Fibroblast of lung (primary cell): ENCODE results near the gene USP32. TPM values are rescaled to one million over a fixed set of nuclear protein-coding genes. Genes with fewer than 3 reads are reported as not detected.

Experiments used
- DNase-seq, 2 donors: peaks; one replicate each; pipeline versions ENCODE4 v3.0.0 to v3.0.0-alpha.2; 2010; ENCODE audit warnings: low read depth in 2 of 2
- H2AFZ ChIP-seq: 2 replicates; pipeline ENCODE4 v1.5.1; 2012; ENCODE audit warnings: low read length, control low read depth, inconsistent platforms
- H3K27ac ChIP-seq: 2 replicates; pipeline ENCODE4 v1.5.1; 2011; ENCODE audit warnings: low read length, control low read depth; ENCODE audit not compliant: insufficient read depth
- H3K27me3 ChIP-seq: 2 replicates; pipeline ENCODE4 v1.5.1; 2011; ENCODE audit warnings: mild to moderate bottlenecking, low read length; ENCODE audit not compliant: control insufficient read depth, insufficient read depth
- H3K36me3 ChIP-seq: 2 replicates; pipeline ENCODE4 v1.5.1; 2011; ENCODE audit warnings: low read length; ENCODE audit not compliant: control insufficient read depth, insufficient read depth
- H3K4me1 ChIP-seq: 2 replicates; pipeline ENCODE4 v1.5.1; 2011; ENCODE audit warnings: low read length; ENCODE audit not compliant: control insufficient read depth, insufficient read depth; ENCODE audit errors: extremely low read depth
- H3K4me2 ChIP-seq: 2 replicates; pipeline ENCODE4 v1.5.1; 2011; ENCODE audit warnings: low read length, control low read depth; ENCODE audit not compliant: insufficient read depth; ENCODE audit errors: extremely low read depth
- H3K4me3 ChIP-seq, 4 experiments: fragments of 200-600 bp in 1 of 4; sonication (generic) in 1 of 4; replicated peaks in 1 of 4; 2 replicates each; pipeline ENCODE4 v1.5.1; 2011 to 2016; ENCODE audit warnings: low read length in 4 of 4, low read depth in 3 of 4, mild to moderate bottlenecking in 3 of 4, control low read depth in 2 of 4, inconsistent platforms in 1 of 4, mixed read lengths in 1 of 4; ENCODE audit not compliant: insufficient read depth in 1 of 4; ENCODE audit errors: control extremely low read depth in 1 of 4
- H3K79me2 ChIP-seq: 2 replicates; pipeline ENCODE4 v1.5.1; 2012; ENCODE audit warnings: mild to moderate bottlenecking, low read length, inconsistent platforms; ENCODE audit not compliant: control insufficient read depth, insufficient read depth
- H3K9ac ChIP-seq: 2 replicates; pipeline ENCODE4 v1.5.1; 2011; ENCODE audit warnings: mild to moderate bottlenecking, low read length, control low read depth; ENCODE audit not compliant: insufficient read depth
- H3K9me3 ChIP-seq: 2 replicates; pipeline ENCODE4 v1.5.1; 2012; ENCODE audit warnings: low read depth, low read length; ENCODE audit not compliant: control insufficient read depth, insufficient read depth
- H4K20me1 ChIP-seq: 2 replicates; pipeline ENCODE4 v1.5.1; 2011; ENCODE audit warnings: low read length; ENCODE audit not compliant: control insufficient read depth, insufficient read depth; ENCODE audit errors: extremely low read depth
- CTCF ChIP-seq, 2 donors: IDR thresholded peaks in 1 of 2; conservative IDR thresholded peaks in 1 of 2; 1 replicate in 1 of 2; 2 replicates in 1 of 2; pipeline ENCODE4 v1.5.1; 2011 to 2012; ENCODE audit warnings: low read length in 2 of 2, control low read depth in 1 of 2, inconsistent platforms in 1 of 2, low read depth in 1 of 2, mild to moderate bottlenecking in 1 of 2
- EZH2 ChIP-seq: IDR thresholded peaks from 2 replicates; pipeline ENCODE4 v1.5.1; 2012; ENCODE audit warnings: low read length, control low read depth, mild to moderate bottlenecking; ENCODE audit errors: missing control alignments
- polyA plus RNA-seq, 2 donors: library from polyadenylated mRNA; depleted of rRNA in 1 of 2; stranded (reverse) in 1 of 2; unstranded in 1 of 2; fragments of >200 nt; gene quantifications; 2 replicates each; pipeline ENCODE4 v1.2.1, GENCODE V29; 2011 to 2012; ENCODE audit warnings: missing spikeins in 1 of 2
- total RNA-seq: library from RNA; depleted of rRNA; stranded (reverse); fragments of >200 nt; gene quantifications from 2 replicates; pipeline ENCODE4 v1.2.1, GENCODE V29; 2014

Gene USP32
- total and polyA plus RNA-seq, 2 donors (not counting 1 experiment from before 2014, with no cell fraction given), result 40.1 to 82.7 TPM

- Histone ChIP-seq H3K4me2 (no peak overlapping the region), H3K9ac (no peak overlapping the region), H3K79me2 (no peaks in the 10 kb centered on the region), H3K4me1 (no peaks in the 10 kb centered on the region), H3K36me3 (no peaks in the 10 kb centered on the region), H3K27me3 (no peaks in the 10 kb centered on the region), H4K20me1 (no peaks in the 10 kb centered on the region), H3K9me3 (no peaks in the 10 kb centered on the region), H3K27ac (no peak overlapping the region), H2AFZ (no peak overlapping the region), H3K4me3 (no peak overlapping the region)
- TF ChIP-seq CTCF (conservative IDR thresholded peaks at IDR 0.05 in 1 of 2, IDR thresholded peaks at IDR 0.05 in 1 of 2; ENCODE audit: low read depth in 1 of 2, low read length in 2 of 2), result no peak
- TF ChIP-seq EZH2, result no peak
- no peak for DNase-seq
Observed at GRCh38 chr17:60278237-60278636, 113.7 kb downstream of the USP32 start.

- TF ChIP-seq CTCF (conservative IDR thresholded peaks at IDR 0.05 in 1 of 2, IDR thresholded peaks at IDR 0.05 in 1 of 2; ENCODE audit: low read depth in 1 of 2, low read length in 2 of 2) (no peak), EZH2 (no peak)
- no peaks in the 10 kb centered on the region for H4K20me1 ChIP-seq
Observed at GRCh38 chr17:60277258-60277657, 114.7 kb downstream of the USP32 start.

GRCh38 chr17:60269417-60269816, 122.5 kb downstream of the USP32 start:
- Histone ChIP-seq H3K4me2 (no peak overlapping the region), H3K4me1 (no peaks in the 10 kb centered on the region), H3K27ac (no peak overlapping the region), H2AFZ (no peak overlapping the region), H4K20me1 (no peaks in the 10 kb centered on the region), H3K4me3 (no peak overlapping the region), H3K79me2 (peaks cover 2% of the 10 kb centered on the region), H3K36me3 (no peaks in the 10 kb centered on the region), H3K27me3 (no peaks in the 10 kb centered on the region), H3K9ac (no peak overlapping the region), H3K9me3 (no peaks in the 10 kb centered on the region)
- no peak for TF ChIP-seq CTCF (conservative IDR thresholded peaks at IDR 0.05 in 1 of 2, IDR thresholded peaks at IDR 0.05 in 1 of 2; ENCODE audit: low read depth in 1 of 2, low read length in 2 of 2)
- no peak for TF ChIP-seq EZH2
- DNase-seq, result no peak

More at GRCh38 chr17:60277258-60277657, 114.7 kb downstream of the USP32 start:
- Histone ChIP-seq H3K27me3 (no peaks in the 10 kb centered on the region), H3K9me3 (no peaks in the 10 kb centered on the region), H3K4me3 (no peak overlapping the region), H3K27ac (no peak overlapping the region), H3K4me1 (no peaks in the 10 kb centered on the region), H3K9ac (no peak overlapping the region), H3K36me3 (no peaks in the 10 kb centered on the region), H3K79me2 (no peaks in the 10 kb centered on the region), H2AFZ (no peak overlapping the region), H3K4me2 (no peak overlapping the region)
- DNase-seq, result no peak
